GM23338 (cell line): ENCODE results near the gene PPP1R15B. TPM values are rescaled to one million over a fixed set of nuclear protein-coding genes. Genes with fewer than 3 reads are reported as not detected.

Source experiments
- ATAC-seq: fragments of 200-7000 bp; cut with Tn5 transposase; 3 replicates; pipeline ENCODE4 v1.9.1; 2020
- DNase-seq: peaks from one replicate; pipeline ENCODE4 v3.0.0-alpha.2; 2015; ENCODE audit warnings: low spot score
- H2AFZ ChIP-seq: fragments of 200-600 bp; sonication (generic); 2 replicates; pipeline ENCODE4 v1.8.0; 2016; ENCODE audit warnings: antibody characterized with exemption, mild to moderate bottlenecking, moderate library complexity
- H3F3A ChIP-seq: fragments of 200-600 bp; sonication (generic); replicated peaks from 2 replicates; pipeline ENCODE4 v1.8.0; 2017; ENCODE audit warnings: antibody characterized with exemption, mixed run types, low read depth
- H3K27ac ChIP-seq: fragments of 200-600 bp; sonication (generic); 2 replicates; pipeline ENCODE4 v1.6.1; 2016; ENCODE audit warnings: low read depth
- H3K27me3 ChIP-seq: fragments of 200-600 bp; sonication (generic); 2 replicates; pipeline ENCODE4 v1.8.0; 2016; ENCODE audit warnings: mild to moderate bottlenecking, mixed run types, moderate library complexity; ENCODE audit not compliant: insufficient read depth
- H3K36me3 ChIP-seq: fragments of 200-600 bp; sonication (generic); 2 replicates; pipeline ENCODE4 v1.8.0; 2016; ENCODE audit warnings: mild to moderate bottlenecking; ENCODE audit not compliant: insufficient read depth
- H3K4me1 ChIP-seq: fragments of 200-600 bp; sonication (generic); 2 replicates; pipeline ENCODE4 v1.8.0; 2016; ENCODE audit warnings: mild to moderate bottlenecking, moderate library complexity; ENCODE audit not compliant: insufficient read depth
- H3K4me2 ChIP-seq: fragments of 200-600 bp; sonication (generic); 2 replicates; pipeline ENCODE4 v1.7.1; 2017; ENCODE audit warnings: mixed run types
- H3K4me3 ChIP-seq: fragments of 200-600 bp; sonication (generic); 2 replicates; pipeline ENCODE4 v1.6.1; 2016; ENCODE audit warnings: mixed run types
- H3K79me2 ChIP-seq: fragments of 200-600 bp; sonication (generic); replicated peaks from 2 replicates; pipeline ENCODE4 v1.8.0; 2017; ENCODE audit warnings: mild to moderate bottlenecking; ENCODE audit not compliant: insufficient read depth
- H3K9me2 ChIP-seq: fragments of 200-600 bp; sonication (generic); 2 replicates; pipeline ENCODE4 v1.8.0; 2017; ENCODE audit not compliant: insufficient read depth
- H4K20me1 ChIP-seq: fragments of 200-600 bp; sonication (generic); replicated peaks from 2 replicates; pipeline ENCODE4 v1.8.0; 2017; ENCODE audit warnings: mild to moderate bottlenecking; ENCODE audit not compliant: insufficient read depth
- H3K27ac Mint-ChIP-seq: 2 replicates; pipeline ENCODE4 v1.8.0; 2020; ENCODE audit warnings: inconsistent platforms, mild to moderate bottlenecking, moderate library complexity, mixed read lengths
- H3K27me3 Mint-ChIP-seq: 3 replicates; pipeline ENCODE4 v1.8.0; 2022; ENCODE audit warnings: low read depth, mild to moderate bottlenecking, moderate library complexity, mixed read lengths, inconsistent platforms; ENCODE audit not compliant: insufficient read depth, poor library complexity
- H3K36me3 Mint-ChIP-seq: 3 replicates; pipeline ENCODE4 v1.8.0; 2021; ENCODE audit warnings: low read depth, mild to moderate bottlenecking, inconsistent platforms, moderate library complexity, mixed read lengths
- H3K4me1 Mint-ChIP-seq: 3 replicates; pipeline ENCODE4 v1.8.0; 2020; ENCODE audit warnings: mild to moderate bottlenecking, inconsistent platforms, mixed read lengths
- H3K4me3 Mint-ChIP-seq: 3 replicates; pipeline ENCODE4 v1.8.0; 2021; ENCODE audit warnings: moderate library complexity, mild to moderate bottlenecking, inconsistent platforms, mixed read lengths
- H3K9me3 Mint-ChIP-seq: 3 replicates; pipeline ENCODE4 v1.8.0; 2020; ENCODE audit warnings: moderate library complexity, mild to moderate bottlenecking, inconsistent platforms, mixed read lengths
- CREB1 ChIP-seq: fragments of 250-450 bp; sonication (Bioruptor Pico); IDR thresholded peaks from 2 replicates; pipeline ENCODE4 v1.5.0; 2020; ENCODE audit warnings: low read depth, mild to moderate bottlenecking, moderate library complexity
- CTCF ChIP-seq, 2 experiments: fragments of 200-600 bp in 1 of 2; sonication (generic) in 1 of 2; conservative IDR thresholded peaks; 2 replicates each; pipeline versions ENCODE4 v1.5.1 to v1.6.1; 2016 to 2017; ENCODE audit warnings: antibody characterized with exemption in 2 of 2, low read depth in 2 of 2, mild to moderate bottlenecking in 2 of 2, moderate library complexity in 1 of 2
- ETS1 ChIP-seq: IDR thresholded peaks from 2 replicates; pipeline ENCODE4 v1.6.1; 2016; ENCODE audit warnings: antibody characterized with exemption
- EZH2 ChIP-seq: fragments of 200-600 bp; sonication (generic); IDR thresholded peaks from one replicate; pipeline ENCODE4 v1.8.0; 2017; ENCODE audit warnings: antibody characterized with exemption, mild to moderate bottlenecking, low read depth; ENCODE audit not compliant: unreplicated experiment
- EZH2phosphoT487 ChIP-seq: fragments of 200-600 bp; sonication (generic); IDR thresholded peaks from one replicate; pipeline ENCODE4 v1.8.1; 2018; ENCODE audit warnings: antibody characterized with exemption; ENCODE audit not compliant: unreplicated experiment
- NANOG ChIP-seq: IDR thresholded peaks from 2 replicates; pipeline ENCODE4 v1.6.1; 2016; ENCODE audit warnings: antibody characterized with exemption, borderline replicate concordance
- REST ChIP-seq: IDR thresholded peaks from one replicate; pipeline ENCODE4 v1.6.1; 2018; ENCODE audit warnings: antibody characterized with exemption; ENCODE audit not compliant: unreplicated experiment
- STAT1 ChIP-seq: IDR thresholded peaks from one replicate; pipeline ENCODE4 v1.6.1; 2016; ENCODE audit warnings: antibody characterized with exemption; ENCODE audit not compliant: unreplicated experiment
- ZNF114 ChIP-seq: fragments of 250-450 bp; sonication (Bioruptor Pico); IDR thresholded peaks from 2 replicates; pipeline ENCODE4 v1.5.0; 2020; ENCODE audit warnings: mild to moderate bottlenecking, moderate library complexity
- ZNF331 ChIP-seq: fragments of 250-450 bp; sonication (Bioruptor Pico); IDR thresholded peaks from 2 replicates; pipeline ENCODE4 v1.5.0; 2020; ENCODE audit warnings: low read depth, mild to moderate bottlenecking, moderate library complexity
- polyA plus RNA-seq: library from polyadenylated mRNA; unstranded; fragments of >200 nt; fragmentation: Nextera tagmentation; extraction: Ambion mirVana; gene quantifications from 2 replicates; pipeline ENCODE4 v1.2.1, GENCODE V29; 2016
- total RNA-seq: library from RNA; depleted of rRNA; stranded (reverse); fragments of >200 nt; shearing (Covaris generic); gene quantifications from 2 replicates; pipeline ENCODE4 v1.2.3, GENCODE V29; 2014
- TF ChIP-seq, protein P1 (sequence below): fragments of 250-450 bp; sonication (Bioruptor Pico); IDR thresholded peaks from 2 replicates; pipeline ENCODE4 v1.5.0; 2020; ENCODE audit warnings: mild to moderate bottlenecking, moderate library complexity

The PPP1R15B gene
- total and polyA plus RNA-seq, 2 experiments from 2014 or later, result 17.3 to 64.3 TPM

GRCh38 chr1:204400882-204401510 is 10.6 kb downstream of the PPP1R15B start:
- Histone ChIP-seq H3K4me3 (no peak overlapping the region), H4K20me1 (peaks cover 28% of the 10 kb centered on the region), H3F3A (0 out of 2 replicates have a peak, but pooled peaks cover 6% of the 10 kb centered on the region), H3K79me2 (peaks cover 28% of the 10 kb centered on the region), H3K36me3 (peaks cover 21% of the 10 kb centered on the region), H3K4me2 (no peak overlapping the region), H3K27me3 (no peaks in the 10 kb centered on the region), H3K27ac (no peak overlapping the region; the same call in 1 of the 2 replicates), H3K4me1 (no peaks in the 10 kb centered on the region), H2AFZ (no peak overlapping the region), H3K9me2 (no peaks in the 10 kb centered on the region)
- ATAC-seq (no peak), DNase-seq (no peak)
- peaks cover 46% of the 10 kb centered on the region; the same call in 2 of the 3 replicates for H3K36me3 Mint-ChIP-seq
- H3K4me3 Mint-ChIP-seq, result no peak overlapping the region
- H3K9me3 Mint-ChIP-seq, result no peaks in the 10 kb centered on the region
- no peaks in the 10 kb centered on the region; the same call in 1 of the 3 replicates for H3K4me1 Mint-ChIP-seq
- TF ChIP-seq ZNF114 (no peak), ZNF331 (CRISPR knock-in tag) (no peak), NANOG (no peak), ETS1 (no peak), REST (no peak), EZH2 (no peak), CREB1 (CRISPR knock-in tag) (no peak), CTCF (conservative IDR thresholded peaks at IDR 0.05; ENCODE audit: low read depth in 2 of 2) (no peak), STAT1 (no peak), EZH2phosphoT487 (no peak)
- TF ChIP-seq, protein P1, sequence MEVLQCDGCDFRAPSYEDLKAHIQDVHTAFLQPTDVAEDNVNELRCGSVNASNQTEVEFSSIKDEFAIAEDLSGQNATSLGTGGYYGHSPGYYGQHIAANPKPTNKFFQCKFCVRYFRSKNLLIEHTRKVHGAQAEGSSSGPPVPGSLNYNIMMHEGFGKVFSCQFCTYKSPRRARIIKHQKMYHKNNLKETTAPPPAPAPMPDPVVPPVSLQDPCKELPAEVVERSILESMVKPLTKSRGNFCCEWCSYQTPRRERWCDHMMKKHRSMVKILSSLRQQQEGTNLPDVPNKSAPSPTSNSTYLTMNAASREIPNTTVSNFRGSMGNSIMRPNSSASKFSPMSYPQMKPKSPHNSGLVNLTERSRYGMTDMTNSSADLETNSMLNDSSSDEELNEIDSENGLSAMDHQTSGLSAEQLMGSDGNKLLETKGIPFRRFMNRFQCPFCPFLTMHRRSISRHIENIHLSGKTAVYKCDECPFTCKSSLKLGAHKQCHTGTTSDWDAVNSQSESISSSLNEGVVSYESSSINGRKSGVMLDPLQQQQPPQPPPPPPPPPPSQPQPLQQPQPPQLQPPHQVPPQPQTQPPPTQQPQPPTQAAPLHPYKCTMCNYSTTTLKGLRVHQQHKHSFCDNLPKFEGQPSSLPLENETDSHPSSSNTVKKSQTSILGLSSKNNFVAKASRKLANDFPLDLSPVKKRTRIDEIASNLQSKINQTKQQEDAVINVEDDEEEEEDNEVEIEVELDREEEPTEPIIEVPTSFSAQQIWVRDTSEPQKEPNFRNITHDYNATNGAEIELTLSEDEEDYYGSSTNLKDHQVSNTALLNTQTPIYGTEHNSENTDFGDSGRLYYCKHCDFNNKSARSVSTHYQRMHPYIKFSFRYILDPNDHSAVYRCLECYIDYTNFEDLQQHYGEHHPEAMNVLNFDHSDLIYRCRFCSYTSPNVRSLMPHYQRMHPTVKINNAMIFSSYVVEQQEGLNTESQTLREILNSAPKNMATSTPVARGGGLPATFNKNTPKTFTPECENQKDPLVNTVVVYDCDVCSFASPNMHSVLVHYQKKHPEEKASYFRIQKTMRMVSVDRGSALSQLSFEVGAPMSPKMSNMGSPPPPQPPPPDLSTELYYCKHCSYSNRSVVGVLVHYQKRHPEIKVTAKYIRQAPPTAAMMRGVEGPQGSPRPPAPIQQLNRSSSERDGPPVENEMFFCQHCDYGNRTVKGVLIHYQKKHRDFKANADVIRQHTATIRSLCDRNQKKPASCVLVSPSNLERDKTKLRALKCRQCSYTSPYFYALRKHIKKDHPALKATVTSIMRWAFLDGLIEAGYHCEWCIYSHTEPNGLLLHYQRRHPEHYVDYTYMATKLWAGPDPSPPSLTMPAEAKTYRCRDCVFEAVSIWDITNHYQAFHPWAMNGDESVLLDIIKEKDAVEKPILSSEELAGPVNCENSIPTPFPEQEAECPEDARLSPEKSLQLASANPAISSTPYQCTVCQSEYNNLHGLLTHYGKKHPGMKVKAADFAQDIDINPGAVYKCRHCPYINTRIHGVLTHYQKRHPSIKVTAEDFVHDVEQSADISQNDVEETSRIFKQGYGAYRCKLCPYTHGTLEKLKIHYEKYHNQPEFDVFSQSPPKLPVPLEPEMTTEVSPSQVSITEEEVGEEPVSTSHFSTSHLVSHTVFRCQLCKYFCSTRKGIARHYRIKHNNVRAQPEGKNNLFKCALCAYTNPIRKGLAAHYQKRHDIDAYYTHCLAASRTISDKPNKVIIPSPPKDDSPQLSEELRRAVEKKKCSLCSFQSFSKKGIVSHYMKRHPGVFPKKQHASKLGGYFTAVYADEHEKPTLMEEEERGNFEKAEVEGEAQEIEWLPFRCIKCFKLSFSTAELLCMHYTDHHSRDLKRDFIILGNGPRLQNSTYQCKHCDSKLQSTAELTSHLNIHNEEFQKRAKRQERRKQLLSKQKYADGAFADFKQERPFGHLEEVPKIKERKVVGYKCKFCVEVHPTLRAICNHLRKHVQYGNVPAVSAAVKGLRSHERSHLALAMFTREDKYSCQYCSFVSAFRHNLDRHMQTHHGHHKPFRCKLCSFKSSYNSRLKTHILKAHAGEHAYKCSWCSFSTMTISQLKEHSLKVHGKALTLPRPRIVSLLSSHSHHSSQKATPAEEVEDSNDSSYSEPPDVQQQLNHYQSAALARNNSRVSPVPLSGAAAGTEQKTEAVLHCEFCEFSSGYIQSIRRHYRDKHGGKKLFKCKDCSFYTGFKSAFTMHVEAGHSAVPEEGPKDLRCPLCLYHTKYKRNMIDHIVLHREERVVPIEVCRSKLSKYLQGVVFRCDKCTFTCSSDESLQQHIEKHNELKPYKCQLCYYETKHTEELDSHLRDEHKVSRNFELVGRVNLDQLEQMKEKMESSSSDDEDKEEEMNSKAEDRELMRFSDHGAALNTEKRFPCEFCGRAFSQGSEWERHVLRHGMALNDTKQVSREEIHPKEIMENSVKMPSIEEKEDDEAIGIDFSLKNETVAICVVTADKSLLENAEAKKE (CRISPR knock-in tag), result no peak
- H3K27ac Mint-ChIP-seq, result no peak overlapping the region
- peaks cover 8% of the 10 kb centered on the region for H3K27me3 Mint-ChIP-seq
